GM23248 (cell line): ENCODE results near the gene ADCY10. TPM values are rescaled to one million over a fixed set of nuclear protein-coding genes. Genes with fewer than 3 reads are reported as not detected.

ENCODE experiments used
- DNase-seq: peaks from one replicate; pipeline ENCODE4 v3.0.0-alpha.2; 2015
- H2AFZ ChIP-seq: fragments of 200-600 bp; sonication (generic); 2 replicates; pipeline ENCODE4 v1.6.1; 2016; ENCODE audit warnings: antibody characterized with exemption
- H3F3A ChIP-seq: fragments of 200-600 bp; sonication (generic); 2 replicates; pipeline ENCODE4 v1.6.1; 2016; ENCODE audit warnings: mild to moderate bottlenecking, antibody characterized with exemption, mixed run types; ENCODE audit not compliant: insufficient read depth
- H3K27ac ChIP-seq: fragments of 200-600 bp; sonication (generic); 2 replicates; pipeline ENCODE4 v1.5.1; 2016; ENCODE audit warnings: mild to moderate bottlenecking
- H3K27me3 ChIP-seq: fragments of 200-600 bp; sonication (generic); replicated peaks from 2 replicates; pipeline ENCODE4 v1.6.1; 2016; ENCODE audit warnings: mild to moderate bottlenecking; ENCODE audit not compliant: insufficient read depth
- H3K36me3 ChIP-seq: fragments of 200-600 bp; sonication (generic); 2 replicates; pipeline ENCODE4 v1.6.1; 2016; ENCODE audit warnings: low read depth, mild to moderate bottlenecking
- H3K4me1 ChIP-seq: fragments of 200-600 bp; sonication (generic); 2 replicates; pipeline ENCODE4 v1.6.1; 2016; ENCODE audit warnings: mild to moderate bottlenecking; ENCODE audit not compliant: insufficient read depth
- H3K4me2 ChIP-seq: fragments of 200-600 bp; sonication (generic); one replicate; pipeline ENCODE4 v1.6.1; 2016; ENCODE audit warnings: mild to moderate bottlenecking; ENCODE audit not compliant: unreplicated experiment
- H3K4me3 ChIP-seq: fragments of 200-600 bp; sonication (generic); 2 replicates; pipeline ENCODE4 v1.5.1; 2016; ENCODE audit warnings: mild to moderate bottlenecking
- H3K79me2 ChIP-seq: fragments of 200-600 bp; sonication (generic); 2 replicates; pipeline ENCODE4 v1.6.1; 2016; ENCODE audit warnings: mild to moderate bottlenecking; ENCODE audit not compliant: insufficient read depth
- H3K9ac ChIP-seq: fragments of 200-600 bp; sonication (generic); 2 replicates; pipeline ENCODE4 v1.6.1; 2016; ENCODE audit warnings: mild to moderate bottlenecking
- H3K9me2 ChIP-seq: fragments of 200-600 bp; sonication (generic); 2 replicates; pipeline ENCODE4 v1.6.1; 2016; ENCODE audit warnings: mixed run types, mild to moderate bottlenecking, moderate library complexity; ENCODE audit not compliant: insufficient read depth
- H3K9me3 ChIP-seq: fragments of 200-600 bp; sonication (generic); one replicate; pipeline ENCODE4 v1.6.1; 2017; ENCODE audit warnings: low read depth
- H4K20me1 ChIP-seq: fragments of 200-600 bp; sonication (generic); 2 replicates; pipeline ENCODE4 v1.6.0; 2016; ENCODE audit not compliant: insufficient read depth
- EZH2 ChIP-seq: fragments of 200-600 bp; sonication (generic); IDR thresholded peaks from 2 replicates; pipeline ENCODE4 v1.6.1; 2018; ENCODE audit warnings: antibody characterized with exemption, mild to moderate bottlenecking; ENCODE audit not compliant: insufficient read depth, poor library complexity, severe bottlenecking
- EZH2phosphoT487 ChIP-seq: fragments of 200-600 bp; sonication (generic); IDR thresholded peaks from 2 replicates; pipeline ENCODE4 v1.6.1; 2018; ENCODE audit warnings: antibody characterized with exemption, moderate library complexity, mild to moderate bottlenecking, low read depth; ENCODE audit not compliant: insufficient read depth
- WGBS, 2 experiments: methylation state at CpG; one replicate each; pipeline ENCODE4 v1.1.6; 2015 to 2017; ENCODE audit warnings: low lambda C conversion rate in 2 of 2, low coverage in 1 of 2; ENCODE audit errors: missing lambda C conversion rate in 2 of 2; 5-methylcytosine and 5-hydroxymethylcytosine counted together
- in situ Hi-C: fragments of 300-500 bp; cut with MboI; formaldehyde crosslinking; loops from 2 replicates; pipeline ENCODE4 v1.15.0; 2020
- polyA plus RNA-seq: library from polyadenylated mRNA; unstranded; fragments of >200 nt; fragmentation: Nextera tagmentation; extraction: Ambion mirVana; gene quantifications from 2 replicates; pipeline ENCODE4 v1.2.1, GENCODE V29; 2016
- total RNA-seq: library from RNA; depleted of rRNA; stranded (reverse); fragments of >200 nt; shearing (Covaris generic); gene quantifications from 2 replicates; pipeline ENCODE4 v1.2.3, GENCODE V29; 2014

ADCY10 gene
- total and polyA plus RNA-seq, 2 experiments from 2014 or later = 0.11 TPM

GRCh38 chr1:167881069-167881468 lies 32.9 kb downstream of the ADCY10 start:
- no peaks in the 10 kb centered on the region for H3K9me3 ChIP-seq
- H3K9ac ChIP-seq = no peak overlapping the region
- H3K36me3 ChIP-seq = no peaks in the 10 kb centered on the region
- no peak overlapping the region for H2AFZ ChIP-seq
- no peak overlapping the region for H3K4me3 ChIP-seq
- no peaks in the 10 kb centered on the region for H3K9me2 ChIP-seq
- peak; percentile 62 for DNase-seq
- H3K27me3 ChIP-seq = no peaks in the 10 kb centered on the region
- H3K27ac ChIP-seq = no peak overlapping the region
- peaks cover 16% of the 10 kb centered on the region; the same call in 1 of the 2 replicates for H3F3A ChIP-seq
- no peaks in the 10 kb centered on the region for H4K20me1 ChIP-seq
- no peaks in the 10 kb centered on the region for H3K79me2 ChIP-seq
- in situ Hi-C loops = no loop called here
- H3K4me2 ChIP-seq = no peak overlapping the region
- TF ChIP-seq EZH2 (no peak), EZH2phosphoT487 (no peak)
- peaks cover 17% of the 10 kb centered on the region for H3K4me1 ChIP-seq

- H3K9ac ChIP-seq = no peak overlapping the region
- WGBS, 2 experiments = 94% methylated on average over 3 of the region's 3 CpGs
- H3K9me3 ChIP-seq = no peaks in the 10 kb centered on the region
- H2AFZ ChIP-seq = no peak overlapping the region
- no peak for DNase-seq
- no peak overlapping the region for H3K4me2 ChIP-seq
- no peak overlapping the region for H3K4me3 ChIP-seq
- TF ChIP-seq EZH2 (no peak), EZH2phosphoT487 (no peak)
- H3F3A ChIP-seq = peaks cover 16% of the 10 kb centered on the region; the same call in 1 of the 2 replicates
- no peaks in the 10 kb centered on the region for H3K79me2 ChIP-seq
- H3K27me3 ChIP-seq = no peaks in the 10 kb centered on the region
- in situ Hi-C loops = no loop called here
- no peaks in the 10 kb centered on the region for H4K20me1 ChIP-seq
- peaks cover 17% of the 10 kb centered on the region for H3K4me1 ChIP-seq
- H3K36me3 ChIP-seq = no peaks in the 10 kb centered on the region
- H3K9me2 ChIP-seq = no peaks in the 10 kb centered on the region
- no peak overlapping the region for H3K27ac ChIP-seq
Measured at GRCh38 chr1:167880580-167881021, 33.3 kb downstream of the ADCY10 start.

DNA sequence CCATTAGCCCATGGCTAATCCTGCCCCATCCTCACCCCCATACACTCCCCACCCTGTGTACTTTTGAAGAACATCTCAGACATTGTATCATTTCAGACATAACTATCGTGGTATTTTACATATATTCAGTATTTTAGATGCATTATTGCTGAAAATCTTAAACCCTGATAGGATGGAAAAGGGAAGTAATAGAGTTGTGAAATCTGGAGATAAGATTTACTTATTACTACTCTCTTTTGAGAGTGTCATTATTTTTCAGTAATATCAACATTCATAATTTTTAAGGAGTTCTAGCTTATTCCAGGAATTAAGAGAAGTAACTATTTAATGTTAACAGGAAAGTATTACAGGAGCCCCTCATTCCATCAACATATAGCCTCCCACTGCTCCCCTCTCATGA lies 34.4 kb downstream of the ADCY10 start:
- Histone ChIP-seq H3K27ac (no peak overlapping the region), H3K9ac (no peak overlapping the region), H3K79me2 (no peaks in the 10 kb centered on the region), H3K9me3 (no peaks in the 10 kb centered on the region), H3K36me3 (no peaks in the 10 kb centered on the region), H3K27me3 (no peaks in the 10 kb centered on the region), H3K4me1 (peaks cover 17% of the 10 kb centered on the region), H3F3A (peaks cover 16% of the 10 kb centered on the region; the same call in 1 of the 2 replicates), H4K20me1 (no peaks in the 10 kb centered on the region), H3K4me2 (no peak overlapping the region), H3K4me3 (no peak overlapping the region), H2AFZ (no peak overlapping the region), H3K9me2 (no peaks in the 10 kb centered on the region)
- TF ChIP-seq EZH2 = no peak
- TF ChIP-seq EZH2phosphoT487 = no peak
- in situ Hi-C loops = no loop called here
- 85% methylated on average over 1 of the region's 1 CpG for WGBS, 2 experiments
- DNase-seq = no peak

GRCh38 chr1:167878372-167879160 lies 35.4 kb downstream of the ADCY10 start:
- Histone ChIP-seq H3K36me3 (no peaks in the 10 kb centered on the region), H3K9me2 (no peaks in the 10 kb centered on the region), H3K27me3 (no peaks in the 10 kb centered on the region), H3K4me2 (no peak overlapping the region), H3F3A (peaks cover 16% of the 10 kb centered on the region; the same call in 1 of the 2 replicates), H3K4me3 (no peak overlapping the region), H3K9me3 (no peaks in the 10 kb centered on the region), H3K27ac (no peak overlapping the region), H3K9ac (no peak overlapping the region), H2AFZ (no peak overlapping the region), H4K20me1 (no peaks in the 10 kb centered on the region), H3K4me1 (peaks cover 17% of the 10 kb centered on the region), H3K79me2 (no peaks in the 10 kb centered on the region)
- DNase-seq = no peak
- 92 to 95% methylated on average over 7 of the region's 7 CpGs for WGBS, 2 experiments
- in situ Hi-C loops = no loop called here
- TF ChIP-seq EZH2 (no peak), EZH2phosphoT487 (no peak)
